SK-N-SH (cell line): ENCODE measurements around the gene STARD10. TPM values are rescaled to one million over a fixed set of nuclear protein-coding genes. Genes with fewer than 3 reads are reported as not detected.

Source experiments
- CTCF ChIA-PET: fragments of 300-600, 350-600 bp; formaldehyde crosslinking; extraction: SDS; loops from one replicate; lab custom pipeline; 2021; lab: Yijun Ruan, JAX
- POLR2A ChIA-PET: fragments of 350-600 bp; sonication (Branson Sonifier 250); formaldehyde crosslinking; extraction: SDS; loops from one replicate; lab custom pipeline; 2020; ENCODE audit warnings: antibody characterized with exemption, inconsistent platforms; lab: Yijun Ruan, JAX
- DNase-seq: peaks from one replicate; pipeline ENCODE4 v3.0.0; 2012
- H2AFZ ChIP-seq: fragments of 200-600 bp; sonication (generic); 2 replicates; pipeline ENCODE4 v1.8.1; 2016; ENCODE audit warnings: antibody characterized with exemption, mild to moderate bottlenecking, low read depth
- H3F3A ChIP-seq: fragments of 200-600 bp; sonication (generic); replicated peaks from 2 replicates; pipeline ENCODE3; 2016; ENCODE audit warnings: antibody characterized with exemption, mild to moderate bottlenecking; ENCODE audit not compliant: insufficient read depth
- H3K27ac ChIP-seq, 2 experiments: fragments of 200-500 bp in 1 of 2; fragments of 200-600 bp in 1 of 2; sonication (Bioruptor generic) in 1 of 2; sonication (generic), shearing (Covaris generic) in 1 of 2; 2 replicates each; pipeline versions ENCODE4 v1.5.1 to v1.6.1; 2014 to 2016; ENCODE audit warnings: low read depth in 2 of 2, inconsistent platforms in 1 of 2, low read length in 1 of 2, mild to moderate bottlenecking in 1 of 2, mixed read lengths in 1 of 2
- H3K27me3 ChIP-seq: fragments of 200-600 bp; sonication (generic), shearing (Covaris generic); 2 replicates; pipeline ENCODE4 v1.6.1; 2016; ENCODE audit warnings: mixed run types; ENCODE audit not compliant: insufficient read depth
- H3K36me3 ChIP-seq, 2 experiments: fragments of 200-500 bp in 1 of 2; fragments of 200-600 bp in 1 of 2; sonication (Bioruptor generic) in 1 of 2; sonication (generic) in 1 of 2; replicated peaks in 1 of 2; 2 replicates each; pipeline versions ENCODE3 to v1.5.1; 2014 to 2016; ENCODE audit warnings: low read length in 1 of 2, mild to moderate bottlenecking in 1 of 2; ENCODE audit not compliant: insufficient read depth in 2 of 2, control insufficient read depth in 1 of 2
- H3K4me1 ChIP-seq, 2 experiments: fragments of 200-500 bp in 1 of 2; fragments of 200-600 bp in 1 of 2; sonication (Bioruptor generic) in 1 of 2; sonication (generic), shearing (Covaris generic) in 1 of 2; 2 replicates each; pipeline versions ENCODE4 v1.5.1 to v1.6.1; 2014 to 2016; ENCODE audit warnings: low read depth in 1 of 2, low read length in 1 of 2, mixed run types in 1 of 2; ENCODE audit not compliant: insufficient read depth in 2 of 2, control insufficient read depth in 1 of 2
- H3K4me2 ChIP-seq: fragments of 200-600 bp; sonication (generic), shearing (Covaris generic); 2 replicates; pipeline ENCODE4 v1.6.1; 2017; ENCODE audit warnings: mixed run types
- H3K4me3 ChIP-seq, 2 experiments: fragments of 200-500 bp in 1 of 2; fragments of 200-600 bp in 1 of 2; sonication (Bioruptor generic) in 1 of 2; sonication (generic), shearing (Covaris generic) in 1 of 2; 2 replicates each; pipeline versions ENCODE4 v1.5.1 to v1.8.1; 2014 to 2016; ENCODE audit warnings: low read depth in 2 of 2, inconsistent platforms in 1 of 2, low read length in 1 of 2, mild to moderate bottlenecking in 1 of 2, mixed read lengths in 1 of 2, moderate library complexity in 1 of 2
- H3K79me2 ChIP-seq: fragments of 200-600 bp; sonication (generic); 2 replicates; pipeline ENCODE4 v1.8.1; 2017; ENCODE audit warnings: mild to moderate bottlenecking; ENCODE audit not compliant: insufficient read depth
- H3K9ac ChIP-seq: fragments of 200-600 bp; sonication (generic); 2 replicates; pipeline ENCODE4 v1.6.1; 2017; ENCODE audit warnings: mixed run types
- H3K9me2 ChIP-seq: fragments of 200-600 bp; sonication (generic); 2 replicates; pipeline ENCODE4 v1.6.1; 2017; ENCODE audit warnings: mixed run types
- H3K9me3 ChIP-seq: fragments of 200-600 bp; sonication (generic); 2 replicates; pipeline ENCODE4 v1.6.1; 2017; ENCODE audit warnings: mixed run types, mild to moderate bottlenecking, moderate library complexity
- H4K20me1 ChIP-seq: fragments of 200-600 bp; sonication (generic); 2 replicates; pipeline ENCODE4 v1.6.1; 2017; ENCODE audit warnings: mild to moderate bottlenecking, mixed run types; ENCODE audit not compliant: insufficient read depth
- CHD2 ChIP-seq: fragments of 150-350 bp; IDR thresholded peaks from 2 replicates; pipeline ENCODE4 v1.6.1; 2018; ENCODE audit warnings: low read length; ENCODE audit not compliant: partially characterized antibody
- ELF1 ChIP-seq: IDR thresholded peaks from 2 replicates; pipeline ENCODE4 v1.4.0; 2012
- EP300 ChIP-seq, 2 experiments: IDR thresholded peaks; 2 replicates each; pipeline versions ENCODE4 v1.4.0 to v1.6.1; 2012; ENCODE audit warnings: borderline replicate concordance in 1 of 2, low read depth in 1 of 2, low read length in 1 of 2
- EZH2phosphoT487 ChIP-seq: fragments of 200-600 bp; sonication (generic); IDR thresholded peaks from 2 replicates; pipeline ENCODE4 v1.6.1; 2017; ENCODE audit warnings: low read depth, mixed run types, mild to moderate bottlenecking, antibody characterized with exemption, moderate library complexity, borderline replicate concordance
- MEF2A ChIP-seq: IDR thresholded peaks from 2 replicates; pipeline ENCODE4 v1.4.0; 2012; ENCODE audit warnings: low read depth, borderline replicate concordance
- MXI1 ChIP-seq: IDR thresholded peaks from 2 replicates; pipeline ENCODE4 v1.6.1; 2012; ENCODE audit warnings: mild to moderate bottlenecking, low read depth, low read length, improper control_type of control experiment
- NFIC ChIP-seq: IDR thresholded peaks from 2 replicates; pipeline ENCODE4 v1.4.0; 2012; ENCODE audit warnings: borderline replicate concordance
- POLR2AphosphoS5 ChIP-seq: IDR thresholded peaks from 2 replicates; pipeline ENCODE4 v1.6.1; 2012; ENCODE audit warnings: low read depth, low read length
- RAD21 ChIP-seq: IDR thresholded peaks from 2 replicates; pipeline ENCODE4 v1.6.1; 2012; ENCODE audit warnings: mild to moderate bottlenecking, low read length
- RCOR1 ChIP-seq: fragments of 150-350 bp; IDR thresholded peaks from 2 replicates; pipeline ENCODE4 v1.6.1; 2017; ENCODE audit warnings: antibody characterized with exemption, low read length
- RFX5 ChIP-seq: IDR thresholded peaks from 2 replicates; pipeline ENCODE4 v1.6.1; 2012; ENCODE audit warnings: mild to moderate bottlenecking, improper control_type of control experiment, low read length
- RXRA ChIP-seq: IDR thresholded peaks from 2 replicates; pipeline ENCODE4 v1.4.0; 2012; ENCODE audit warnings: low read depth, mild to moderate bottlenecking, borderline replicate concordance
- TAF1 ChIP-seq: IDR thresholded peaks from 2 replicates; pipeline ENCODE4 v1.6.1; 2012; ENCODE audit warnings: low read depth, mild to moderate bottlenecking, low read length, moderate library complexity, borderline replicate concordance
- TCF12 ChIP-seq: IDR thresholded peaks from 2 replicates; pipeline ENCODE4 v1.4.0; 2012
- YY1 ChIP-seq: IDR thresholded peaks from 2 replicates; pipeline ENCODE4 v1.4.0; 2012; ENCODE audit warnings: low read depth, mild to moderate bottlenecking
- WGBS: methylation state at CpG from one replicate; pipeline ENCODE4 v1.1.6; 2017; ENCODE audit warnings: low lambda C conversion rate; 5-methylcytosine and 5-hydroxymethylcytosine counted together
- polyA plus RNA-seq, 3 experiments: library from polyadenylated mRNA; depleted of rRNA; stranded (reverse); fragments of >200 nt; gene quantifications; 2 replicates each; pipeline ENCODE4 v1.2.3, GENCODE V29; 2012
- TF ChIP-seq, protein P1 (sequence below): IDR thresholded peaks from 2 replicates; pipeline ENCODE4 v1.4.0; 2012; ENCODE audit warnings: low read depth, borderline replicate concordance
- TF ChIP-seq, protein P2 (sequence below): IDR thresholded peaks from 2 replicates; pipeline ENCODE4 v1.6.1; 2012; ENCODE audit warnings: mild to moderate bottlenecking, low read depth, low read length, moderate library complexity
- TF ChIP-seq, protein P3 (sequence below): IDR thresholded peaks from 2 replicates; pipeline ENCODE4 v1.4.0; 2012; ENCODE audit warnings: low read depth
- TF ChIP-seq, protein P4 (sequence below): fragments of 150-350 bp; IDR thresholded peaks from 2 replicates; pipeline ENCODE4 v1.6.1; 2016; ENCODE audit warnings: mild to moderate bottlenecking, low read depth, low read length

STARD10 gene
- polyA plus RNA-seq, 1 of the 3 experiments (the other 2 are of a cell fraction) = 47.7 TPM

DNA sequence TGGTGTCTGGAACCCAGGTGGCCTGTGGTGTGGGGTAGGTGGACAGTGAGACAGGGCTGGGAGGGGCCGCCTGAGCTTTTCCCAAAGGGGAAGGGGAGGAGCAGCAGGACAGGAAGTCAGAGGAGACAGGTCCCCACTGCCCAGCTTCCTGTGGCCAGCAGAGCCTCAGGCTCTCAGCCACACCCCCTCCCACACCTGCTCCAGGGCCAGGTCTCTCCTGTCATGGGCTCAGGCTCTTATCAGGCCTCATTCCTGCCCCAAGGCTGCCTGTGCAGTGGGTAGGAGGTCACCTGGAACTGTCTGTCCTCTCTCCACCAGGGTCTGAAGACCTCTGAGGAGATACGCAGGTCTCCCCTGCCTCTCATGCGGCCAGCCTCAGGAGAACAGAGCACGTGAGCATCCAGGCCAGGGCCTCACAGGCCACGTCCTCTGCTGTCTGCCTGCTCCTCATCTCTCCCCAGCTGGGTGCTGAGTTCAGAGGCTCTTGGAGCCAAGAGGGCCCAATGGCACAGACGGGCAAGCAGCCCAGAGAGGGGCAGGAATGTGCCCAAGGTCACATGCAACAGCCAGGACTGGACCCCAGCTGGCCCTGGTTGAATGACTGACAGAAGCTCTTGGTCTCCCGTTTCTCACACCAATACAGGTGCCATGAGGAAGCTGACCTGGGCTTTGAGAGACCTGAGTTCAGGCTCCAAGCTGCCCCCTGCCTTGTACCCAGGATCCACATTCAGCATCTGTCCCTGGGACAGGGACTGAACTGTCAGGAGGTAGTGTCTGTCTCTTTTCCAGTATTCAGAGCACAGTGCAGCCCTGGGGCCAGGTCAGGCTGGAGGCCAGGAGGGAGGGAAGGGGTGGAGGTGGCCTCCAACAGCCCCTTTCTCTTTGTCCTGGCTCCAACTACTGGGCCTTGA lies 16.7 kb downstream of the STARD10 start:
- POLR2A ChIA-PET = interaction anchor here (0.9 kb wide), 1 partner anchor 61 kb away, joined by 3 read pairs; no protein-coding TSS in a partner anchor
- DNase-seq = no peak

More for the DNA sequence above, 16.7 kb downstream of the STARD10 start:
- Histone ChIP-seq H4K20me1 (no peaks in the 10 kb centered on the region), H3K9me3 (no peaks in the 10 kb centered on the region), H2AFZ (no peak overlapping the region), H3K79me2 (no peaks in the 10 kb centered on the region), H3K4me3 (no peak overlapping the region), H3K9ac (no peak overlapping the region), H3K27ac (peak overlapping the region in 1 of 2 experiments; percentile 43; a peak in 1 of 4 replicates), H3K4me1 (peaks cover 17 to 79% of the 10 kb centered on the region in 2 experiments), H3K4me2 (no peak overlapping the region), H3F3A (no peaks in the 10 kb centered on the region), H3K36me3 (no peaks in the 10 kb centered on the region), H3K9me2 (no peaks in the 10 kb centered on the region), H3K27me3 (no peaks in the 10 kb centered on the region)
- 87% methylated on average over 3 of the region's 7 CpGs for WGBS
- CTCF ChIA-PET = interaction anchor here (1.0 to 4.8 kb wide), 9 partner anchors 9 to 53 kb away, joined by 3 to 33 read pairs (median 4); partner anchors contain the start of gene STARD10
- TF ChIP-seq ELF1 = no peak
- TF ChIP-seq RAD21 = no peak
- no peak for TF ChIP-seq RFX5
- TF ChIP-seq EP300 (IDR thresholded peaks at IDR 0.05; ENCODE audit: borderline replicate concordance in 1 of 2, low read depth in 1 of 2, low read length in 1 of 2) = no peak
- TF ChIP-seq, protein P1, sequence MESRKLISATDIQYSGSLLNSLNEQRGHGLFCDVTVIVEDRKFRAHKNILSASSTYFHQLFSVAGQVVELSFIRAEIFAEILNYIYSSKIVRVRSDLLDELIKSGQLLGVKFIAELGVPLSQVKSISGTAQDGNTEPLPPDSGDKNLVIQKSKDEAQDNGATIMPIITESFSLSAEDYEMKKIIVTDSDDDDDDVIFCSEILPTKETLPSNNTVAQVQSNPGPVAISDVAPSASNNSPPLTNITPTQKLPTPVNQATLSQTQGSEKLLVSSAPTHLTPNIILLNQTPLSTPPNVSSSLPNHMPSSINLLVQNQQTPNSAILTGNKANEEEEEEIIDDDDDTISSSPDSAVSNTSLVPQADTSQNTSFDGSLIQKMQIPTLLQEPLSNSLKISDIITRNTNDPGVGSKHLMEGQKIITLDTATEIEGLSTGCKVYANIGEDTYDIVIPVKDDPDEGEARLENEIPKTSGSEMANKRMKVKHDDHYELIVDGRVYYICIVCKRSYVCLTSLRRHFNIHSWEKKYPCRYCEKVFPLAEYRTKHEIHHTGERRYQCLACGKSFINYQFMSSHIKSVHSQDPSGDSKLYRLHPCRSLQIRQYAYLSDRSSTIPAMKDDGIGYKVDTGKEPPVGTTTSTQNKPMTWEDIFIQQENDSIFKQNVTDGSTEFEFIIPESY = no peak
- no peak for TF ChIP-seq CHD2
- TF ChIP-seq RCOR1 = no peak
- TF ChIP-seq RXRA = no peak
- TF ChIP-seq, protein P2, sequence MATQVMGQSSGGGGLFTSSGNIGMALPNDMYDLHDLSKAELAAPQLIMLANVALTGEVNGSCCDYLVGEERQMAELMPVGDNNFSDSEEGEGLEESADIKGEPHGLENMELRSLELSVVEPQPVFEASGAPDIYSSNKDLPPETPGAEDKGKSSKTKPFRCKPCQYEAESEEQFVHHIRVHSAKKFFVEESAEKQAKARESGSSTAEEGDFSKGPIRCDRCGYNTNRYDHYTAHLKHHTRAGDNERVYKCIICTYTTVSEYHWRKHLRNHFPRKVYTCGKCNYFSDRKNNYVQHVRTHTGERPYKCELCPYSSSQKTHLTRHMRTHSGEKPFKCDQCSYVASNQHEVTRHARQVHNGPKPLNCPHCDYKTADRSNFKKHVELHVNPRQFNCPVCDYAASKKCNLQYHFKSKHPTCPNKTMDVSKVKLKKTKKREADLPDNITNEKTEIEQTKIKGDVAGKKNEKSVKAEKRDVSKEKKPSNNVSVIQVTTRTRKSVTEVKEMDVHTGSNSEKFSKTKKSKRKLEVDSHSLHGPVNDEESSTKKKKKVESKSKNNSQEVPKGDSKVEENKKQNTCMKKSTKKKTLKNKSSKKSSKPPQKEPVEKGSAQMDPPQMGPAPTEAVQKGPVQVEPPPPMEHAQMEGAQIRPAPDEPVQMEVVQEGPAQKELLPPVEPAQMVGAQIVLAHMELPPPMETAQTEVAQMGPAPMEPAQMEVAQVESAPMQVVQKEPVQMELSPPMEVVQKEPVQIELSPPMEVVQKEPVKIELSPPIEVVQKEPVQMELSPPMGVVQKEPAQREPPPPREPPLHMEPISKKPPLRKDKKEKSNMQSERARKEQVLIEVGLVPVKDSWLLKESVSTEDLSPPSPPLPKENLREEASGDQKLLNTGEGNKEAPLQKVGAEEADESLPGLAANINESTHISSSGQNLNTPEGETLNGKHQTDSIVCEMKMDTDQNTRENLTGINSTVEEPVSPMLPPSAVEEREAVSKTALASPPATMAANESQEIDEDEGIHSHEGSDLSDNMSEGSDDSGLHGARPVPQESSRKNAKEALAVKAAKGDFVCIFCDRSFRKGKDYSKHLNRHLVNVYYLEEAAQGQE = no peak
- no peak for TF ChIP-seq YY1
- TF ChIP-seq, protein P3, sequence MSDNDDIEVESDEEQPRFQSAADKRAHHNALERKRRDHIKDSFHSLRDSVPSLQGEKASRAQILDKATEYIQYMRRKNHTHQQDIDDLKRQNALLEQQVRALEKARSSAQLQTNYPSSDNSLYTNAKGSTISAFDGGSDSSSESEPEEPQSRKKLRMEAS = no peak
- no peak for TF ChIP-seq TAF1
- TF ChIP-seq MXI1 = no peak
- no peak for TF ChIP-seq TCF12
- no peak for TF ChIP-seq POLR2AphosphoS5
- TF ChIP-seq MEF2A = no peak
- TF ChIP-seq, protein P4, sequence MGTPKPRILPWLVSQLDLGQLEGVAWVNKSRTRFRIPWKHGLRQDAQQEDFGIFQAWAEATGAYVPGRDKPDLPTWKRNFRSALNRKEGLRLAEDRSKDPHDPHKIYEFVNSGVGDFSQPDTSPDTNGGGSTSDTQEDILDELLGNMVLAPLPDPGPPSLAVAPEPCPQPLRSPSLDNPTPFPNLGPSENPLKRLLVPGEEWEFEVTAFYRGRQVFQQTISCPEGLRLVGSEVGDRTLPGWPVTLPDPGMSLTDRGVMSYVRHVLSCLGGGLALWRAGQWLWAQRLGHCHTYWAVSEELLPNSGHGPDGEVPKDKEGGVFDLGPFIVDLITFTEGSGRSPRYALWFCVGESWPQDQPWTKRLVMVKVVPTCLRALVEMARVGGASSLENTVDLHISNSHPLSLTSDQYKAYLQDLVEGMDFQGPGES = no peak
- TF ChIP-seq EZH2phosphoT487 = no peak
- no peak for TF ChIP-seq NFIC
